SK-N-MC (cell line): Measurements from ENCODE around the gene SLC9A7.

Experiments
- DNase-seq: peaks from one replicate; pipeline ENCODE4 v3.0.0-alpha.2; 2011; ENCODE audit warnings: low read depth, low spot score
- H3K27ac ChIP-seq: fragments of 200-600 bp; sonication (generic); 2 replicates; pipeline ENCODE4 v1.5.1; 2016; ENCODE audit warnings: mixed run types
- H3K36me3 ChIP-seq: fragments of 200-600 bp; sonication (generic); 2 replicates; pipeline ENCODE4 v1.6.1; 2017; ENCODE audit warnings: antibody characterized with exemption, low read length, mixed read lengths; ENCODE audit not compliant: insufficient read depth
- H3K4me3 ChIP-seq: fragments of 200-600 bp; sonication (generic); 2 replicates; pipeline ENCODE4 v1.5.1; 2016
- H3K9ac ChIP-seq: fragments of 200-600 bp; sonication (generic); 2 replicates; pipeline ENCODE4 v1.8.0; 2017; ENCODE audit warnings: mixed run types, mixed read lengths; ENCODE audit not compliant: insufficient read length
- H3K9me3 ChIP-seq: fragments of 200-600 bp; sonication (generic); 2 replicates; pipeline ENCODE4 v1.6.1; 2017; ENCODE audit warnings: low read depth, mild to moderate bottlenecking, antibody characterized with exemption, low read length, moderate library complexity, mixed read lengths
- EZH2 ChIP-seq: fragments of 200-600 bp; sonication (generic); IDR thresholded peaks from one replicate; pipeline ENCODE4 v1.6.1; 2017; ENCODE audit warnings: antibody characterized with exemption
- FOXP2 ChIP-seq: optimal IDR thresholded peaks from 2 replicates; pipeline ENCODE3; 2011; ENCODE audit warnings: mild to moderate bottlenecking, moderate library complexity; ENCODE audit not compliant: insufficient read depth; ENCODE audit errors: extremely low read length, control extremely low read depth
- POLR2AphosphoS5 ChIP-seq: IDR thresholded peaks from 2 replicates; pipeline ENCODE4 v1.6.1; 2012; ENCODE audit warnings: mild to moderate bottlenecking, low read depth, low read length, borderline replicate concordance

SLC9A7 gene

DNA sequence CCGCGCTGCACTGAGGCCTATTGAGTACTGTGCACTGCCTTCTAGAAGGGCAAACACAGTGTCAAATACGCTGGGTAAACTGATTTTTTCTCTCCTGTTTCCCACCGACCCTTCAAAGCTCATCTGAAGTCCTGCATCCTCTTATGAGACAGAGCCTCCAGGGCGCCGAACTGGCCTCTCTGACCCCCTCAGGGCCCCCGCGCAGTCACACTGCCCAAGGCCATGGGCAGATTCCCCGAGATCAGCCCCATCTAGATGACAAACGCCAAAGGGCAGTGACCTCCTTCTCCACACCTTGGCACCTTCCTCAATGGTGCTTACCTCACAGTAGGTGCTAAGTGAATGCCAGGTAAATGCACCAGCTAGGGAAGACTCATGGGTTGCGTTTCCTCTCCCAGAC lies 151.0 kb downstream of the SLC9A7 start:
- no peaks in the 10 kb centered on the region for H3K36me3 ChIP-seq
- no peaks in the 10 kb centered on the region for H3K9me3 ChIP-seq
- H3K4me3 ChIP-seq = no peak overlapping the region
- H3K27ac ChIP-seq = no peak overlapping the region
- DNase-seq = no peak
- TF ChIP-seq FOXP2 (no peak), EZH2 (no peak), POLR2AphosphoS5 (no peak)
- no peak overlapping the region for H3K9ac ChIP-seq

- DNase-seq = no peak
- H3K9ac ChIP-seq = no peak overlapping the region
- TF ChIP-seq FOXP2 (no peak), EZH2 (no peak), POLR2AphosphoS5 (no peak)
These were observed 156.3 kb downstream of the SLC9A7 start for GRCh38 chrX:46602468-46603102.

GRCh38 chrX:46601283-46601682 lies 157.6 kb downstream of the SLC9A7 start:
- TF ChIP-seq EZH2 = no peak
- TF ChIP-seq FOXP2 = no peak
- TF ChIP-seq POLR2AphosphoS5 = no peak
- no peak overlapping the region for H3K27ac ChIP-seq
- H3K9ac ChIP-seq = no peak overlapping the region
- H3K4me3 ChIP-seq = no peak overlapping the region
- H3K36me3 ChIP-seq = no peaks in the 10 kb centered on the region
- H3K9me3 ChIP-seq = no peaks in the 10 kb centered on the region
- DNase-seq = no peak

More at GRCh38 chrX:46602468-46603102, 156.3 kb downstream of the SLC9A7 start:
- Histone ChIP-seq H3K36me3 (no peaks in the 10 kb centered on the region), H3K9me3 (no peaks in the 10 kb centered on the region), H3K27ac (no peak overlapping the region), H3K4me3 (no peak overlapping the region)

DNA sequence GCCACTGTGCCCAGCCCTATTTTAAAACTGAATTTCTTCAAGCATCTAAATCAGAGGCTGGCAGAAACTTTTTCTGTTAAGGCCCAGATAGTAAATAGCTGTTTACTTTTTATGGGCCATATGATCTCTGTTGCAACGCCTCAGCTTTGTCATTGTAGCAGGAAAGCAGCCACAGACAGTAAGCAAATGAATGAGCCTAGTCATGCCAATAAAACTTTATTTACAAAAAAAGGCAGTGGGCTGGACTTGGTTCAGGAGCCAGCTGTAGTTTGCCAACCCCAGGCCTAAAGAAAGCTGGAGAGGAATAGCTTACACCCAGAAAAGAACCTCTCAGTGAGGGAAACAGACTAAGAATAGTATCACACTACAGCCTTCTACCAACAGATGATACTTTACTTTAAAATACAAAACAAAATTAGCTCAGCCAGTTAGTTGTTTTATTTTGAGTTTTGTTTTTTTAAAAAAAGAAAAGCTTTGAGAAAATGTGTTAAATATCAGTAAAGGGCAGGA lies 159.8 kb downstream of the SLC9A7 start:
- TF ChIP-seq EZH2 (no peak), FOXP2 (no peak), POLR2AphosphoS5 (no peak)
- no peak for DNase-seq
- no peaks in the 10 kb centered on the region for H3K9me3 ChIP-seq

GRCh38 chrX:46597771-46598170 lies 161.1 kb downstream of the SLC9A7 start:
- no peaks in the 10 kb centered on the region for H3K36me3 ChIP-seq
- TF ChIP-seq EZH2 (no peak), FOXP2 (no peak), POLR2AphosphoS5 (no peak)
- H3K9me3 ChIP-seq = no peaks in the 10 kb centered on the region
- no peak for DNase-seq
- H3K4me3 ChIP-seq = no peak overlapping the region
- H3K9ac ChIP-seq = no peak overlapping the region
- no peak overlapping the region for H3K27ac ChIP-seq

More for the DNA sequence above, 159.8 kb downstream of the SLC9A7 start:
- H3K27ac ChIP-seq = no peak overlapping the region
- H3K9ac ChIP-seq = no peak overlapping the region
- no peak overlapping the region for H3K4me3 ChIP-seq
- H3K36me3 ChIP-seq = no peaks in the 10 kb centered on the region

GRCh38 chrX:46597208-46597607 lies 161.7 kb downstream of the SLC9A7 start:
- TF ChIP-seq POLR2AphosphoS5 = no peak
- no peak for TF ChIP-seq EZH2
- no peak for TF ChIP-seq FOXP2
- no peak for DNase-seq
- no peaks in the 10 kb centered on the region for H3K36me3 ChIP-seq

GRCh38 chrX:46595084-46595483 lies 163.8 kb downstream of the SLC9A7 start:
- Histone ChIP-seq H3K9me3 (no peaks in the 10 kb centered on the region), H3K4me3 (no peak overlapping the region), H3K27ac (no peak overlapping the region), H3K36me3 (no peaks in the 10 kb centered on the region), H3K9ac (no peak overlapping the region)
- no peak for DNase-seq
- no peak for TF ChIP-seq POLR2AphosphoS5
- no peak for TF ChIP-seq EZH2
- no peak for TF ChIP-seq FOXP2

More at GRCh38 chrX:46597208-46597607, 161.7 kb downstream of the SLC9A7 start:
- no peak overlapping the region for H3K4me3 ChIP-seq
- no peaks in the 10 kb centered on the region for H3K9me3 ChIP-seq
- H3K9ac ChIP-seq = no peak overlapping the region
- H3K27ac ChIP-seq = no peak overlapping the region

GRCh38 chrX:46589977-46590723 lies 168.8 kb downstream of the SLC9A7 start:
- H3K9me3 ChIP-seq = no peaks in the 10 kb centered on the region
- H3K27ac ChIP-seq = no peak overlapping the region
- TF ChIP-seq EZH2 = no peak
- no peak for TF ChIP-seq FOXP2
- H3K36me3 ChIP-seq = no peaks in the 10 kb centered on the region
- no peak overlapping the region for H3K4me3 ChIP-seq
- no peak for DNase-seq
- H3K9ac ChIP-seq = no peak overlapping the region
